ENCODE measurements around the gene RFTN1. TPM values are rescaled to one million over a fixed set of nuclear protein-coding genes. Genes with fewer than 3 reads are reported as not detected.

Gene RFTN1
- total RNA-seq, 1 experiment from 2014 or later = 2.2 TPM

GRCh38 chr3:16533928-16534574 is 20.6 kb upstream of the RFTN1 start:
- H3K23me2 ChIP-seq (ENCODE audit: insufficient read length, low read depth, low read length, poor library complexity, severe bottlenecking) = no peaks in the 10 kb centered on the region
- Mint-ChIP-seq H3K36me3 (ENCODE audit: insufficient read depth in 1 of 3, low read depth in 3 of 3) (no peaks in the 10 kb centered on the region; a peak in 1 of 7 replicates), H3K4me1 (peaks cover 32 to 37% of the 10 kb centered on the region in 2 experiments), H3K9me3 (no peaks in the 10 kb centered on the region), H3K4me3 (peak overlapping the region in 1 of 2 experiments; percentile 35; a peak in 2 of 5 replicates), H3K27me3 (ENCODE audit: low read depth) (peaks cover 10% of the 10 kb centered on the region; the same call in 1 of the 2 replicates), H3K27ac (peak overlapping the region in 2 of 3 experiments; percentile 71 to 88; a peak in 4 of 7 replicates)
- WGBS (ENCODE audit: extremely low coverage, insufficient read length, low lambda C conversion rate) = no CpG with 5 or more reads among the region's 5 CpGs
- no peak overlapping the region for H3K14ac ChIP-seq (ENCODE audit: insufficient read depth, low read length)
- no peak overlapping the region for H3K4ac ChIP-seq (ENCODE audit: low read depth, low read length)
- no peak overlapping the region for H2BK120ac ChIP-seq (ENCODE audit: low read depth, low read length, poor library complexity, severe bottlenecking)
- no peak overlapping the region for H2BK20ac ChIP-seq (ENCODE audit: low read depth, low read length, poor library complexity, severe bottlenecking)
- no peak overlapping the region for H4K5ac ChIP-seq (ENCODE audit: insufficient read length, low read depth, low read length)
- no peaks in the 10 kb centered on the region for H3K79me2 ChIP-seq (ENCODE audit: insufficient read depth, low read length)
- H3K27ac ChIP-seq (ENCODE audit: insufficient read length, low read depth, low read length) = no peak overlapping the region
- peaks cover 2% of the 10 kb centered on the region; the same call in 1 of the 2 replicates for H3K27me3 ChIP-seq (ENCODE audit: insufficient read depth, low read length)
- H4K20me1 ChIP-seq (ENCODE audit: control insufficient read depth, insufficient read depth, insufficient read length) = no peaks in the 10 kb centered on the region
- H3T11ph ChIP-seq (ENCODE audit: low read length) = no peak overlapping the region
- no peak for DNase-seq
- no peaks in the 10 kb centered on the region for H3K9me3 ChIP-seq (ENCODE audit: control insufficient read depth, low read depth, low read length)
- no peak overlapping the region for H4K8ac ChIP-seq (replicated peaks; ENCODE audit: insufficient read length, low read depth, low read length)
- H2AFZ ChIP-seq (ENCODE audit: low read length) = peak overlapping the region; percentile 85
- H3K18ac ChIP-seq (ENCODE audit: insufficient read length, low read depth, low read length) = no peak overlapping the region
- no peak overlapping the region for H2AK5ac ChIP-seq (ENCODE audit: insufficient read length, low read length)
- H3K4me1 ChIP-seq (ENCODE audit: insufficient read depth, low read length) = peaks cover 11% of the 10 kb centered on the region; the same call in 1 of the 2 replicates
- H3K79me1 ChIP-seq (ENCODE audit: insufficient read depth, low read depth, low read length, poor library complexity, severe bottlenecking) = no peaks in the 10 kb centered on the region
- H3K9ac ChIP-seq (ENCODE audit: extremely low read depth, insufficient read length, low read length) = no peak overlapping the region
- no peak overlapping the region for H2BK15ac ChIP-seq (ENCODE audit: low read depth, low read length)
- H3K4me2 ChIP-seq (ENCODE audit: insufficient read depth, insufficient read length, low read length) = no peak overlapping the region
- no peak overlapping the region for H2BK5ac ChIP-seq (ENCODE audit: insufficient read length, low read length)
- H3K56ac ChIP-seq (ENCODE audit: insufficient read length, low read depth, low read length) = no peak overlapping the region
- H3K23ac ChIP-seq (ENCODE audit: insufficient read length, low read depth, low read length) = no peak overlapping the region
- no peak overlapping the region for H2BK12ac ChIP-seq (ENCODE audit: insufficient read length, low read depth, low read length)
- H4K91ac ChIP-seq (ENCODE audit: insufficient read length, low read depth, low read length) = no peak overlapping the region
- no peak for TF ChIP-seq CTCF (conservative IDR thresholded peaks at IDR 0.05)
